Thoracic aorta (tissue), 2 donors: ENCODE data around the gene PLEKHS1. TPM values are rescaled to one million over a fixed set of nuclear protein-coding genes. Genes with fewer than 3 reads are reported as not detected.
"Not testable (repeated sequence)": the region's sequence is repeated elsewhere in the genome, so short reads cannot be mapped to it uniquely, and the experiment has no call there.

Experiments used
- ATAC-seq: fragments of 150-250 bp; one replicate; pipeline ENCODE4 v1.8.0; 2017; ENCODE audit warnings: low read depth; ENCODE audit not compliant: insufficient number of reproducible peaks, low FRiP score
- DNase-seq: peaks from one replicate; pipeline ENCODE4 v3.0.0-alpha.2; 2020; ENCODE audit warnings: low spot score
- H3K27ac ChIP-seq, 2 donors: fragments of 200-600 bp; sonication (generic); 1 replicate in 1 of 2; 2 replicates in 1 of 2; pipeline ENCODE4 v1.5.1; 2016; ENCODE audit warnings: mild to moderate bottlenecking in 2 of 2, moderate library complexity in 2 of 2
- H3K27me3 ChIP-seq: fragments of 200-600 bp; sonication (generic); replicated peaks from 2 replicates; pipeline ENCODE4 v1.6.0; 2016; ENCODE audit warnings: mild to moderate bottlenecking; ENCODE audit not compliant: insufficient read depth
- H3K36me3 ChIP-seq: fragments of 200-600 bp; sonication (generic); one replicate; pipeline ENCODE4 v1.5.1; 2016
- H3K4me1 ChIP-seq, 2 donors: fragments of 200-600 bp; sonication (generic); 1 replicate in 1 of 2; 2 replicates in 1 of 2; pipeline versions ENCODE4 v1.5.1 to v1.6.0; 2016; ENCODE audit warnings: low read depth in 2 of 2, mild to moderate bottlenecking in 1 of 2; ENCODE audit not compliant: control insufficient read depth in 1 of 2
- H3K4me3 ChIP-seq: fragments of 200-600 bp; sonication (generic); 2 replicates; pipeline ENCODE4 v1.5.1; 2016; ENCODE audit warnings: mild to moderate bottlenecking
- H3K9me3 ChIP-seq: fragments of 200-600 bp; sonication (generic); 2 replicates; pipeline ENCODE4 v1.5.1; 2016
- total RNA-seq, 2 donors: library from RNA; depleted of rRNA; stranded (reverse); fragments of >200 nt; gene quantifications; one replicate each; pipeline versions ENCODE4 v1.1.0 to v1.2.3, GENCODE V29; 2016
- TF ChIP-seq, protein P1 (sequence below): fragments of 200-600 bp; sonication (generic); IDR thresholded peaks from one replicate; pipeline ENCODE4 v1.5.1; 2019; ENCODE audit warnings: antibody characterized with exemption

PLEKHS1 gene
- total RNA-seq, 2 donors from 2014 or later = 0.14 TPM; not detected in 1

DNA sequence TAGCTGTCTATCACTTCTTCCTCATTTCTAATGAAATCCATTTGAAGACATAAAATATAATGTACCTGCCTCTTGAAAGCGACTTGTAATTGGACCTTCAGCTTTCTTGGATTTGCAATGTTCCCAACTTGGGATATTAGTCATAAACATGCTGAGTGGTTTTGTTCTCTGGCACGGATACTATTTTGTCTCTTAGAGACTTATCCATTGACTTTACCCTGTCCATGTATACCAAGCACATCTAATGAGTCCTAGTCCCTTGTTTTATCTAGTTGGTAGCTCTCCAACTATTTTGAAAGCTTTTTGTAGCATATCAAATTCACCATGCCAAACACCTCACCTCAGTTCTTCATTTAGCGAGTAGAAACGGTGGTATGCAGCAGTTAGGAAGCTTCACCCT, 18.9 kb downstream of the PLEKHS1 start:
- Histone ChIP-seq H3K4me1 (no peaks in the 10 kb centered on the region), H3K9me3 (no peaks in the 10 kb centered on the region), H3K27ac (no peak overlapping the region), H3K4me3 (no peak overlapping the region), H3K36me3 (no peaks in the 10 kb centered on the region), H3K27me3 (no peaks in the 10 kb centered on the region)
- DNase-seq = no peak
- TF ChIP-seq, protein P1, sequence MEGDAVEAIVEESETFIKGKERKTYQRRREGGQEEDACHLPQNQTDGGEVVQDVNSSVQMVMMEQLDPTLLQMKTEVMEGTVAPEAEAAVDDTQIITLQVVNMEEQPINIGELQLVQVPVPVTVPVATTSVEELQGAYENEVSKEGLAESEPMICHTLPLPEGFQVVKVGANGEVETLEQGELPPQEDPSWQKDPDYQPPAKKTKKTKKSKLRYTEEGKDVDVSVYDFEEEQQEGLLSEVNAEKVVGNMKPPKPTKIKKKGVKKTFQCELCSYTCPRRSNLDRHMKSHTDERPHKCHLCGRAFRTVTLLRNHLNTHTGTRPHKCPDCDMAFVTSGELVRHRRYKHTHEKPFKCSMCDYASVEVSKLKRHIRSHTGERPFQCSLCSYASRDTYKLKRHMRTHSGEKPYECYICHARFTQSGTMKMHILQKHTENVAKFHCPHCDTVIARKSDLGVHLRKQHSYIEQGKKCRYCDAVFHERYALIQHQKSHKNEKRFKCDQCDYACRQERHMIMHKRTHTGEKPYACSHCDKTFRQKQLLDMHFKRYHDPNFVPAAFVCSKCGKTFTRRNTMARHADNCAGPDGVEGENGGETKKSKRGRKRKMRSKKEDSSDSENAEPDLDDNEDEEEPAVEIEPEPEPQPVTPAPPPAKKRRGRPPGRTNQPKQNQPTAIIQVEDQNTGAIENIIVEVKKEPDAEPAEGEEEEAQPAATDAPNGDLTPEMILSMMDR = no peak
- ATAC-seq = no peak

DNA sequence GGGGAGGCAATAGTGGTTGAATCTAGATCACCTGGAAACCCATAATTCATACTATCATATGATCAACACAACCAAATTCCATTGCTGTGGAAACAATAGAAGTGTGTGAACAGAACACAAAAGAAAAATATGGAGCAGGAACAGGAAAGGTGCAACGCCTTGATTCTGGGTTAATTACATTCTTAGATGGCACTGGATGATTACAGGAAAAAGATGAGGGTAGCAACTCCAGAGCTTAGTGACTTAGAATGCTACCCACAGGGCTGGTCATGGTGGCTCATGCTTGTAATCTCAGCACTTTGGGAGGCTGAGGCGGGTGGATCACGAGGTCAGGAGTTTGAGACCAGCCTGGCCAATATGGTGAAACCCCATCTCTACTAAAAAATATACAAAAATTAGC, 19.6 kb downstream of the PLEKHS1 start:
- not testable (repeated sequence) for H3K36me3 ChIP-seq, H3K27me3 ChIP-seq, H3K4me3 ChIP-seq, H3K9me3 ChIP-seq, H3K4me1 ChIP-seq, ATAC-seq, H3K27ac ChIP-seq, DNase-seq

DNA sequence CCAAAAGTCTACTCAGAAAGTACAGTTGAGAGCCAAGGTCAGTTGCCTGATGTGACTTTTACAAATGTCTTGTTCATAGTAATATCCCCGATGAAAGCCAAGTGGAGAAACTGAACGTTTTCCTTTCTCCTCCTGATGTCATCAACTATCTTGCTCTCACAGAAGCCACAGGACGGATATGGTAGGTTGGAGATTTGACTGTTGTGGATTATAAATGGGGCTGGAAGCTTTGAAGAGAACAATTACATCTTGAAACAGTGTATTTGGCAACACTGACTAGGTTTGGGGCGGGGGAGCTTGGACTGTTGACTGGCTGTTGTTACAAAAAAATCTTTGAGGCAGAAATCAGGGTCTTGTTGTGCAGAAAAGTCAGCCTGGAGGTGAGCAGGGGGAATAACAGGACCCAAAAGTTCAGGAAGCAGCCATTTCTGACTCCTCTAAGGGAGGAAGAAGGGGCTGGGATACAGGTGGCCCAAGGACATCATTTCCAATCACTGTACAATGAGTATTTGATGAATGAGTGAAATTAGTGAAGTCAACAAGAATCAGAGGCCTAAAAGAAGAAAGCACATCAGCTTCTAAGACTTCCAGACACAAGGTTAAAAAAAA, 24.3 kb downstream of the PLEKHS1 start:
- Histone ChIP-seq H3K36me3 (no peaks in the 10 kb centered on the region), H3K27me3 (no peaks in the 10 kb centered on the region), H3K4me1 (no peaks in the 10 kb centered on the region), H3K9me3 (no peaks in the 10 kb centered on the region), H3K4me3 (no peak overlapping the region), H3K27ac (no peak overlapping the region)
- TF ChIP-seq, protein P1 = no peak
- ATAC-seq = no peak
- no peak for DNase-seq

DNA sequence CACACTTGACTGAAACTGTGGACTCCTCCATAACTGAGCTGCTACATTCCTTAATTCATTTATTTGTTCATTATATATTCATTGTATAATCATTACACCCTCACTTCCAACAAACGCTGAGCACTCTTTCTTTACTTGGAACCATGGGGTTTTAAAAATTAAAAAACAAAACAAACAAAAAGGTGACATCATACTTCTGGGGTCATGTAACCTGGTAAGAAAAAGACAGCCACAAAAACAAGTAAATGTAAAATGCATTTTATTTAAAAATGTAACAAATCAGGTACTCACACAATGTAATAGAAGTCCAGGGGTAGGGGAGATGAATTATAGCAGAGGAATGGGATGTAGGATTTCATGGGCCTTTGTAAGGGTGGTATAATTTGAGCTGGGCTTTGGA, 25.1 kb downstream of the PLEKHS1 start:
- Histone ChIP-seq H3K27ac (no peak overlapping the region), H3K4me3 (no peak overlapping the region), H3K27me3 (no peaks in the 10 kb centered on the region), H3K36me3 (no peaks in the 10 kb centered on the region), H3K4me1 (no peaks in the 10 kb centered on the region), H3K9me3 (no peaks in the 10 kb centered on the region)
- ATAC-seq (no peak), DNase-seq (no peak)
- TF ChIP-seq, protein P1 = no peak

DNA sequence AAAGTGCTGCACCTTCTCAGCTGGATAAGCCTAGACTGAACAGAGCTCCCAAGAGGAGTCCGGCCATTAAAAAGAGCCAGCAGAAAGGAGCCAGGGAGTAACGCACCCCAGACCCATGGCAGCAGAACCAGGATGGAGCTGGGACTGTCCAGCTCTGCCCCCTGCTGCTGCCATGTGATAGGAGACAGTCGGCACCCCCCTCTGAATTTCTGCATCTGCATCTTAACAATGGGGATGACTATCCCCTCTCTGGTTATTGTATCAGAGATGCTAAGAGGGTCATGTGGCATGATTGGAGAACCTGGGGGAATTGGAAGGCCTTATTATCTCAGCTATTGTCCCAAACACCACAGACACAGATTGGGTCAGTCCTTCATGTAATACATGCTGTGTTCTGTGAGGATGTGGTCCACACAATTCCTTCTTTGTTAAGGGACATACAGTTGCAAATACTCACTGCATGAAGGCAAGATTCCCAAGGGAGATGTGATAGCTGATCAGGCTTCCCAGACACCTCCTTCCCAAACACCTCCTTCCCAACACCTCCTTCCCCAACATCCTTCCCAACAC, 29.3 kb downstream of the PLEKHS1 start:
- Histone ChIP-seq H3K36me3 (no peaks in the 10 kb centered on the region), H3K4me3 (no peak overlapping the region), H3K4me1 (no peaks in the 10 kb centered on the region), H3K27me3 (no peaks in the 10 kb centered on the region), H3K9me3 (no peaks in the 10 kb centered on the region), H3K27ac (no peak overlapping the region)
- ATAC-seq = no peak
- DNase-seq = no peak
- TF ChIP-seq, protein P1 = no peak

DNA sequence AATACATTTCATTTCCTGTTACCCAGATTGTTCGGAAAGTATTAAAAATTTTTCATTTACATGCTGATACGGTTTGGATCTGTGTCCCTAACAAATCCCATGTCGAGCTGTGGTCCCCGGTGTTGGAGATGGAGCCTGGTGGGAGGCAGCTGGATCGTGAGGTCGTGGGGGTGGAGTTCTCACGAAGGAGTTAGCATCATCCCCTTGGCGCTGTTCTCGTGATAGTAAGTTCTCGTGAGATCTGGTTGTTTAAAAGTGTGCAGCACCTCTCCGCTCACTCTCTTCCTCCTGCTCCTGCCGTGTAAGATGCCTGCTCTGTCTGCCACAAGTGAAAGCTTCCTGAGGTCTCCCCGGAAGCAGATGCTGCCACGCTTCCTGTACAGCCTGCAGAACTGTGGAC, 30.9 kb downstream of the PLEKHS1 start:
- H3K27ac ChIP-seq = no peak overlapping the region
- H3K36me3 ChIP-seq = no peaks in the 10 kb centered on the region
- H3K27me3 ChIP-seq = no peaks in the 10 kb centered on the region
- no peaks in the 10 kb centered on the region for H3K9me3 ChIP-seq
- no peak overlapping the region for H3K4me3 ChIP-seq
- ATAC-seq = no peak
- DNase-seq = no peak
- TF ChIP-seq, protein P1 = no peak
- H3K4me1 ChIP-seq = no peaks in the 10 kb centered on the region
